ENCODE measurements around the gene CHRNA9.
A peak's percentile ranks its signal among the peaks of the same experiment; 100 is the strongest.

Gene CHRNA9

DNA sequence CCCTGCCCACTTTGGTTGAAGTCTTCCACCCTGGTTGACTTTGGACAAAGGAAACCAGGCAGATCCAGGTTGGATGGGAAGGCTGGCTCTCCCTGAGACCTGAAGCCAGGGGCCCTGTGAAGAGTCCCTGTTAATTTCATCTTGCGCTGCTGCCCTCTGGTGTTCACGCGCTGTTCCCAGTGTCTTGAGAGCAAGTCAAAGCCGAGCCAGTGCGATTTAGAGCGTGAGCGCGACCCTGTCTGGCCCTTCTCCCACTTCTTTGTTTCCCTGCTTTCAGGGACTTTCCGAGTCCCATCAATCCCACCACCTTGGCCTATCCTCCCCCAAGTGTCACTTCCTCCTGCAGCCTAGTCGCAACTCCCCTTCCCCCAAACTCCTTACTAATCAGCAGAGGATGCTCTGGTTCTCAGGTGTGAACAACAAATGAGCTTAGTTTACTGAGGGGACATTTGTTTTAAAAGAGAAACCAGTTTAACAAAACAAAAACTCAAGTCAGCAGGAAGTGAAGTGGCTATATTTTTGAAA is 25.8 kb upstream of the CHRNA9 start:
- DNase-seq, result peak; percentile 91

DNA sequence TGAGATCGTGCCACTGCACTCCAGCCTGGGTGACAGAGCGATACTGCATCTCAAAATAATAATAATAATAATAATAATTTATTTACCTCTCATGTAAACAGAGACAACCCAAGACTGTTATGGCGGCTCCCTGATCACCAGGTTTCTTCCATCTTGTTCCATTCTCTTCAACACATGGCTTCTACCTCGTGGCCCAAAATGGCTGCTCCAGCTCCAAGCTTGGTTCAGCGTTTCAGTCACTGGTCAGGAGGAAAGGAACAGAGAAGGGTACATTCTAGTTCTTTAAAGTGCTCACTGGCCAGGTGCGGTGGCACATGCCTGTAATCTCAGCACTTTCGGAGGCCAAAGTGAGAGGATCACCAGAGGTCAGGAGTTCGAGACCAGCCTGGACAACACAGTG is 24.9 kb upstream of the CHRNA9 start:
- no peak for DNase-seq

DNA sequence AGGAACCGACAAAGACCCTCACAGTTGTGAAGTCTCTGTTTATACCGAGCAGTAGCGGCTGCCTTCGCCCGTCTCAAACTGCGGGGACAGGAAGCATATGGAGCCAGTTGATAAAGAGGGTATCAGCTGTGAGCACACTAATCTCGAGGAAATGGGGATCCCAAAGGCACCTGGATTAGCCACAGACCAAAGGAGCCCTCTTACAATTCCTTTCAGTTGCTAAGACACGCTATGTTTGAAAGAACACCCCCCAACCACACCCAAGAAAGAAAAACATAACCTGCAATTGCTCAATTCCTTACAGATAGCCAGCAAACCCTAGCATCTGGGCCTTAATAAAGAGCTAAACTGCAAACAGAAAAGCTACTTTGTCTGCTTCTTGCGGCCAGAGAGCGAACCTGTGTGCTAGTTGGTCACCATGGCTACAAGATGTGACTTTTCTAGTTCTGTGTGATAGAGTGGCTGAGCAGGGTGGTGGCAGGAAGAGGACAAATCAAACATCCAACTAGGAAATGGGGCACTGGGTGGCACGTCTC is 23.3 kb upstream of the CHRNA9 start:
- no peak for DNase-seq

DNA sequence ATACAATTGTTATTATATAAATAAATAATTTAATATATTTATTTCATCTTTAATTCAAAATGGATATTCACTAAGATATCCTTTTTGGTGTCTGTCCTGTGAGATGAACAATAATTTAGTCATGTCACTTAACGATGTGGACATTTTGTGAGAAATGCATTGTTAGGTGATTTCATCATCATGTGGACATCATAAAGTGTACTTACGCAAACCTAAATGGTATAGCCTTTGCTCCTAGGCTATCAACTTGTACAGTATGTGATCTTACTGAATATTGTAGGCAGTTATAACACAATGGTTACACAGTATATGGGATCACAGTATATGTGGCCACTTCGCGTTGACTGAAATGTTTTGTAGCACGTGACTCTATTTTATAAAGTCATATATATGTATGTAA is 20.2 kb upstream of the CHRNA9 start:
- no peak for DNase-seq

- DNase-seq, result no peak
Measured at GRCh38 chr4:40316333-40316781, 18.8 kb upstream of the CHRNA9 start.

GRCh38 chr4:40316782-40317635 is 18.1 kb upstream of the CHRNA9 start:
- peak; percentile 65 for DNase-seq

DNA sequence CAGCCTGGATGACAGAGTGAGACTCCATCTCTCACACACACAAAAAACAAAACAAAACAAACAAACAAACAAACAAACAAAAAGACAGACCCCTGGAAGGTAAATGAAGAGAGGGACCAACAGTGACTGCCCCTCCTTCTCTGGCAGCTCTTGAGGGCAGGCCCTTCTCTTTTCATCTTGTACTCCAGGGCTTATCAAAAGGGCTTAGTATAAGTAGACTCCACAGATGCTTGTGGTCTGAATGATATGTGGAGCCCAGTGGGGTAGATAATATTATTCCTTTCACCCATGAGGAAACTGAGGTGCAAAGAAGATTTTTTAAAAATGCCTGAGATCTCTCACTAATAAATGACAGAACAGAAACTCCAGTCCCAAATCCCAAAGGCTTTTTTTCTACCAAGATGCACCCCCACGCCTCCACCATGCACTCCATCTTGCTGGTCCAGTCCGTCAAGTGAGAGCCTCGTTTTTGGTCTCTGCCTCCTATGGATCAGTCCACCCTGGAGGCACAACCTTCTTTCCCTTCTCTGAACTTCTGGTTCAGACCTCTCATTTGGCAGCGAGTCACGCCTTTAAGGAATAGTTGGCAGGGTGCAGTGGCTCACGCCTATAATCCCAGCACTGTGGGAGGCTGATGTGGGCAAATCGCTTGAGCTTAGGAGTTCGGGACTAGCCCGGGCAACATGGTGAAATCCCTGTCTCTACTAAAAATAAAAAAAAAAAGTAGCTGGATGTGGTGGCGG is 17.0 kb upstream of the CHRNA9 start:
- DNase-seq, result no peak

GRCh38 chr4:40321574-40322275 is 13.4 kb upstream of the CHRNA9 start:
- DNase-seq, result no peak

- DNase-seq, result no peak
Measured at GRCh38 chr4:40322811-40323210, 12.3 kb upstream of the CHRNA9 start.

- no peak for DNase-seq
Measured at GRCh38 chr4:40323866-40324265, 11.3 kb upstream of the CHRNA9 start.

- DNase-seq, result peak; percentile 42
Measured at GRCh38 chr4:40325406-40326019, 9.6 kb upstream of the CHRNA9 start.

DNA sequence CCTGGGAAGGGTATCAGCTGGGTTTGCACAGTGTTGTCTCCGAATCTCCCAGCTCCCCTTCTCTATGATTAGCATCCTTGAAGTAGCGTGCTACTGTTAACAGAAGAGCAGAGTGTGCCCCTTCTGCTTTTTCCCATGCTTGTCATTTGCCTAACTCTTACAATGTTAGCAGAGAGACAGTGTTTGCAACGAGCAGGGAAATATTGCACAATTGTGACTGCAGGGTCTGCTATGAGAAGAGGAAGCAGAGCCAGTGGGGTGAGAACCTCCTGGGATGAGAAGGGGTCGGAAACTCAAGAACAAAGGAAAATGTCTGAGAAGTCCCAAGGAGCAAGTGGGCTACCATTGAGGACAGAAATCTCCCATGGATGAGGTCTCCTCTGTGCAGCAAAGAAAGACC is 7.8 kb upstream of the CHRNA9 start:
- DNase-seq, result no peak

DNA sequence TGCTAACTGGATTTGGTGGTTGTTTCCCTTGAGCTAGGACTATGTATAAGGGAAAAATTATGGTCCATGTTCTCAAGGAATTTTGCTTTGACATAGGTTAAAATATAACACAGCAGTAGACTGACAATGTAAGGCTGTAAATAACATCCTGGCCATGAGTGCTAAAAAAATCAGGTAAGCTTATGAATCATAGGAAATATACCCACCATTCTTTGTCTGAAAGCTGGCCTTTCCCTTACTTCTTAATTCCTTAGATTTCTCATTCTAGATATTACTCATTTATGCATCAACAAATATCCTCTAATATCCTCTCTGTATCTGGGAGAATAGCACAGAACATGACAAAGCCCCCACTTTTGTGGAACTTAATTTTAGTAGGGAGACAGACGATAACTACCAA is 6.8 kb upstream of the CHRNA9 start:
- DNase-seq, result no peak

DNA sequence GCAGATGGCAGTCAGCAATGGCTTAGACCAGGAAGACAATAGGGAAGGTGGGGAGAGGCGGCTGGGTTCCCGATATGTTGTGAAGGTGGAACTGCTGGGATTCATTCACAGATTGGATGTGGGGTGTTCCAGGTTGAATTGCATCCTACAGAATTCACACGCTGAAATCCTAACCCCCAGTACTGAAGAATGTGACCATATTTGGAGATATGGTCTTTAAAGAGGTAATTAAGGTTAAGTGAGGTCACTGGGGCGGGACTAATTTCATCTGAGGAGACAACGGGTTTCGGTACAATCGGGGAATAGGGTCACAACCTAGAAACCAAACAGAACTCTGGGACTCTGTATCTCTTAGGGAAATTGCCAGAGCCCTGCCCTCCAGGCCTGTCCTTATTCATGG is 5.3 kb upstream of the CHRNA9 start:
- DNase-seq, result no peak

DNA sequence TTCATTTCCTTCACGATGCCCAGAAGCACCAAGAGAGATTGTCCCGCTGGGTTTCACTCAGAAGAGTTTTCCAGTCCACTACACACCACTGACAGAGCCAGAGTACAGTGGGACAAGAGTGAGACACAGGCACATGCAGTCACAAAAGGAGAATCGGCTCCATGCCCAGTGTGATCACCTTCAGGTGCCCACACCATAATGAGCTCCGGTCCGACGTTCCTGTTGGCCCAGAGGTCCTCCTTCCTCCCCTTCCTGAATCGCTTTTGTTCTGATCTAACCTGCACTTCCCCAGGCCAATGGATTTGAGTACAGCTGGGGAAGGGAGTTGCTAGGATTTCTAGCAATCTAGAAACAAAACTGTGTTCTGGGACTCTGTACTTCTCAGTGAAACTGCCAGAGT is 4.6 kb upstream of the CHRNA9 start:
- no peak for DNase-seq

DNA sequence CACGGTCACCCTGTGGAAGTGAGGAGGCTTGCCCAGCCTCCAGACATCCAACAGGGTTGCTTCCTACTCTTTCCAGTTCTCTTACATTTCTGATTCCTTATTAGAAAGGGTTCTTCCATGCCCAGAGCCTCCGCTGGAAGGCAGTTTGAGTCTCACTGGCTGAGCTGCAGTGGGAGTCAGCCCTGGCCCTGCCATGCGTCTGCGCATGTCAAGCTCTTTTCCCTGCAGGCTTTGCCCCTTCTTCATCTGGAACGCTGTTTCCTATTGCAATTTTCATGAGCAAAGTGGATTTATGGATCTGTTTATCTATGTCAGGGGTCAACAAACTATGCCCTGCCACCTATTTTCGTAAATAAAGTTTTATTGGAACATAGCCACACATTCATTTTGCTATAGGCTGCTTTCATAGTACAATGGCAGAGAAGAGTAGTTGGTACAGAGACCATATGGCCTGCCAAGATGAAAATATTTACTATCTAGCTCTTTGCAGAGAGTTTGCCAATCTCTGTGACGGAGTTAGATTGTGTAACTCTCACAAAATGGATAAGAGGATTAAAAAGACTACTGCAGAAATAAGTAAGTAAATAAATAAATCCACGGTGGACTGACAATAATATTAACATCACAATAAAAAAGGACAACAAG is 3.9 kb upstream of the CHRNA9 start:
- DNase-seq, result no peak

DNA sequence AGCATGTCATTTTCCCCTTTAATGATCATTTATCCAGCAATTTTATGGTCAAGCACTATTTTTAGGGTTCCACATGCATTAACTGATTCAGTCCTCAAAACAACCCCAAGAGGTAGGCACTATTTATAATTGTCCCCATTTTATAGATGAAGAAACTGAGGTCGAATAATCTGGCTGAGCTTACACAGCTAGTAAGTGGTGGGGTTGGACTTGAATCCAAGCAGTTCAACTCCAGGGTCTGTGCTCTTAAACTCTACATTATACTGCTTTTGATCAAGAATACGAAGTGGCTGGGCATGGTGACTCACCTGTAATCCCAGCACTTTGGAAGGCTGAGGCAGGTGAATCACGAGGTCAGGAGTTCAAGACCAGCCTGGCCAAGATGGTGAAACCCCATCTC is 3.2 kb upstream of the CHRNA9 start:
- DNase-seq, result no peak

GRCh38 chr4:40333921-40334352 is 1.2 kb upstream of the CHRNA9 start:
- DNase-seq, result no peak

- no peak for DNase-seq
Measured at GRCh38 chr4:40335525-40335894, 377 bp downstream of the CHRNA9 start.

GRCh38 chr4:40337051-40337450 is 1.9 kb downstream of the CHRNA9 start:
- no peak for DNase-seq

- DNase-seq, result no peak
Measured at GRCh38 chr4:40337523-40337922, 2.4 kb downstream of the CHRNA9 start.

DNA sequence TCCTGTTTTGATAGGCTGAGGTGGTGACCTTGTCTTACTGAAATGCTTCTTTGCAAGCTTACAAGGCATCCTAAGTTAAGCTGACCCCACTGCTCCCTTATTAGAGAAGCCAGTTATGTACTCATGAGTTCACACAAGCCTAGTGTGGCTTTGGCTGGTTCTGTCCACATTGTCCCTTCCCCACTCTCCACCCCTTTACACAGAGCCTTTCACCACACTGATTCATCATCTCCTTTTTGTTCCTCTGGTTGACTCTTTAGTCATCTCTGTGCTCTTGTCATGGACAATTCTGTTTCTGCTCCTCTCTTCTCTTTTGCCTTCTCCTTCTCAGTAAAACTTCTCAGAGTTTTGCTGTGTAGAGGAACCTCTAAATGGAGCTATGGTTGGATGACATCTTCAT is 4.9 kb downstream of the CHRNA9 start:
- no peak for DNase-seq

All from activated T-cell treated with anti-CD3 and anti-CD28 coated beads, Interleukin-2, amount 50 U/mL, for 1 hour (primary cell).